HT-29 (cell line): Measurements from ENCODE around the gene ANKRD28. TPM values are rescaled to one million over a fixed set of nuclear protein-coding genes. Genes with fewer than 3 reads are reported as not detected.
A peak's percentile ranks its signal among the peaks of the same experiment; 100 is the strongest.
"Not testable (repeated sequence)": the region's sequence is repeated elsewhere in the genome, so short reads cannot be mapped to it uniquely, and the experiment has no call there.

Experiments used
- DNase-seq: peaks from one replicate; pipeline ENCODE4 v3.0.0-alpha.2; 2015; ENCODE audit warnings: low spot score
- small RNA-seq: library from RNA; depleted of rRNA; stranded (forward); fragments of <200 nt; gene quantifications from one replicate; pipeline ENCODE3, GENCODE V24; 2014
- total RNA-seq: library from RNA; depleted of rRNA; stranded (reverse); fragments of >200 nt; shearing (Covaris generic); gene quantifications from 2 replicates; pipeline ENCODE4 v1.2.3, GENCODE V29; 2014; rRNA removed

Gene ANKRD28
- total RNA-seq, 1 experiment from 2014 or later, result 21.4 TPM

DNA sequence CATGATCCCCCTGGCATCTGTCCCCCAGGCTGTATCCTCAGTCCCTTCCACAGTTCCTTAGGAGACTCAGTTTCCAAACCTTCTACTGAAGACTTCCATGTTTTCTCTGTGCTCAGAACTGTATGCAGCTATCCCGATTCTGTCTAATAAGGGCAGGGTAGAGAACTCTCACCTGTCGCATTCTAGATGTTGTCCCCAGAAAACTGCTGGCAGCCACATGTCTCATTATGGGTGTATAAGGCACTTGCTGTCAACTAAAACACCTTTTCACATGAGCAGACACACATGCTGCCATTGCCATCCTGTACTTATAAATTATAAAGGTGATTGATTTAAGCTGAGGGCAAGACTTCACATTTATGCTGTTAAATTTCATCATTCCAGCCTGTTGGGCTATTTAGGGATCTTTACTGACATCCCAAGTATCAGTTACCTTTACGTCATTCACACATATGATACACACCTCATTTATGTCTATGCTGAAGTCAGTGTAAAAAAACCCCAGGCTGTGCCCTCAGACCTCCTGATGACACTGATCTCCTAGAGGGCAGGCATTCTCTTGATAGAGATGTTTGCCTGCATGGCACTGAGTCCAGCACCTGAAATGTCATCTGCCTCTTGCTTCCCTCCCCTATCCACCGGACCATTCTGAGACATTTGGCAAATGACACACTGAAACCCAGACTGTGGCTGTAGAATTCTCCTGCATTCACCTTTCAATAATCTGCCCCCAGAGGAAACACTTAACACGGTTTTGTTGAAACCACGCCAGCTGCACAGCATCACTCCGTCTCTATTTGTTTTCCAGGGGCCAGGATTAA is 160.4 kb downstream of the ANKRD28 start:
- no peak for DNase-seq

DNA sequence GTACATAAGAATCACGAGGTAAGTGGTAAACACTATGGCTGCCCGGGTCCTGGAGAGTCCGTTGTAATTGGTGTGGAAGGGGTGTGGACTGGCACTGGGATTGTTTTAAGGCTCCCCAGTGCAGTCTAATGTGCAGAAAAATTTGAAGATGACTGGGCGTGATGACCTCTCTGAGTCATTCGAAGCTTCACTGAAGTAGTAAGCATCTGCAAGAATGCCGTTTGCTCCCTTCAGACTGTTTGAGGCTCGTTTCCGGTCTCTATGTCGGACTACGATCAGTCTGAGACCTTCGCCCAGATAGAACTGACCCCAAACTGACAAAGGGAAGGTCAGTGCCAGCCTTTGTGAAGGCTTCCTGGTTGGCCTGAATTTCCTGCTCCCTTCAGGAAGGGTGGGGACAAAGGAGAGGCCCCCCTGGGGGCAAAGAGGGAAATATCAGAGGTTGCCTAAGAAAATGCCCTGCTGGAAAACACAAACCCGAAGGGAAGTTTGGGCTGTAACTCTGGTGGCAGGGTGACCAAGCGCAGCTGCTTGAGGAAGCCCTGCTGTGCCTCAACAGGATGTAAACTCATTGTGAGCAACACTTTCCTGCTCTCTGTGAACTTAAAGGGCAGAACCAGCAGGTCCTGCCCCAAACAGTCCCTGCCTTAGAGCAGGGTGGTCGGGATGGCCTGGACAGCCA is 161.6 kb downstream of the ANKRD28 start:
- no peak for DNase-seq

DNA sequence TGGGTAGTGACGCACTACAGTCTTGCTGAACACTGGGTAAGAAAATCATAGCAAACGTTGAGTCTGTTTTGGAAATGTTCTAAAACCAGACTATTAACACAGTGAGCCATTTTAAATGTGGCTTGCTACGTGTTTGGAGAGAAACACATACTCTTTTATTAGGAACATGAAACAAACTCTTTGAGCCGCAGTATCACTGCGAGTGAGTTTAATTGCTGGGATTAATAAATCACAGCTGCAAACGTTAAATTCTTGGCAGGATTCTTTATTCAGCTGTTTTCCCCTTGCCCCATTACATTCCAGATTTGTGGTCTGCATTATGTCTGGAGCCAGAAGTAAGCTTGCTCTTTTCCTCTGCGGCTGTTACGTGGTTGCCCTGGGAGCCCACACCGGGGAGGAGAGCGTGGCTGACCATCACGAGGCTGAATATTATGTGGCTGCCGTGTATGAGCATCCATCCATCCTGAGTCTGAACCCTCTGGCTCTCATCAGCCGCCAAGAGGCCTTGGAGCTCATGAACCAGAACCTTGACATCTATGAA is 162.6 kb downstream of the ANKRD28 start:
- no peak for DNase-seq

DNA sequence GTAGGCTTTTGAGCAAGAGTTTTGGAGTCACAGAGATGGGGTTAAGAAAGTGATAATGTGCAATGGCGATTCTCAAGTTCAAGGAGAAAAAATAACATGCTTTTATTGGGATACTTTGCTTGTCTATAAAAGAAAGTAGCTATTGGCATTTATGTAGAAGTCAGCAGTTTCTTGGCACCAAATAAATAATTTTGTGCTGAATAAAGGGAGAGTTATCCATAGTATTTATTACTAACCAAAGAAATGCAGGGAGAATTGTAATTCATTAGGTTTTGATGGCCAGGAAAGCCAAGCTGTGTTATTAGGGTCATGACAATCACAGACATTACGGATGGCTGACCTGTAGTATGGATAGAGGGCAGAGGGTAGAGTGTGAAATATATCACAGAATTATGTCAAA is 163.1 kb downstream of the ANKRD28 start:
- DNase-seq, result no peak

DNA sequence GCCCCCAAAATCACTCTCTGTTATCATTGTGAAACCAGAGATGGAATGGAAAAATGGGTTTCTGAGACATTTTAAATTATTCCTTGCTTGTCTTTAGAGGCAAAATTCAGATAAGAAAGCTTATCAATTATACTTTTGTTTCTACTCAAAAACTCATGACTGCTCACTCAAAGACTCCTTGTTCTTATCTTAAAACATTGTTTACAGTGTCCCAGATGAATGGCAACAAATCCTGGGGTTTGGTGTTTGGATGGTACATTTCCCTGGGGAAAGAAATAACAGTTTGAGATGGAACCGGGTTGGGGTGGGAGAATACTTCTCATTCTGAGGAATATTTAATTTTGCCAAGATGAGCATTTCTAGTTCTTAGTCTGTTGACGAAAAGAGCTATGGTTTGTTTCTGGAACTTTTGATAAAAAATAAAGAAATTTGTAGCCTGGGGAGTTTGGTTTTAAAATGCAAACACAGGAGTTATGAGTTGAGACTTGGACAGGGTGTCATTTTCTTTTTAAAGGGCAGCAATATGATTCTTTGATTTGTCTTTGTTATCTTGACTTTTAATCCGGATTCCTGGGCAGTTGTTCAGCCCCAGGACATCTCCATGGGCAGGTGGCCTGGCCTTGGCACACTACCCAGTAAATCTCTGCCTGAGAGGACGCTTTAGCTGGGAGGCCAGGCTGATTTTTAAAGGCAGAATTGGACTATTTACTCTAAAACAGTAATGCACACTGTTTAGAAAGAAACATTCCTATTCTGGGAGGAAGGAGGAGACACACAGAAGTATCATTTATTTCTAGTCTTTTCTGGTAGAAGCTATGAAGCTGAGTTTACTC is 163.8 kb downstream of the ANKRD28 start:
- DNase-seq, result no peak

DNA sequence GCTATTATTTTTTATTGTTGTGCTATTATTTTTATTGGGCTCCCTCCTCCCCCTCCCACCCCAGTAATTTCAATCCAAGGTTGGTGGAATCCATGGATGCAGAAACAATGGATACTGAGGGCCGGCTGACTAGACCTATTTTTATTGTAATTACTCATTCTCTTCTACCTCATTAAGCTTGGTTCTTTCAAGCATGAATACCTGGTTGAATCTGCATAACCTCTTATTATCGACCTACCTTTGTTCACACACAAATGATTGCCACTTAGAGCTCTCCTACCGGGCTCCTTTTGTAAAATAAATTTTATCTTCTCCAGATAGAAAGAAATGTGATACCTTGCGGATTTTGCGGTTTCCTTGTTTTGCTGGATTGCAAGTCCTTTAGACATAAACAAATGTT is 164.6 kb downstream of the ANKRD28 start:
- DNase-seq, result no peak

GRCh38 chr3:15632212-15632580 is 165.6 kb downstream of the ANKRD28 start:
- no peak for DNase-seq

DNA sequence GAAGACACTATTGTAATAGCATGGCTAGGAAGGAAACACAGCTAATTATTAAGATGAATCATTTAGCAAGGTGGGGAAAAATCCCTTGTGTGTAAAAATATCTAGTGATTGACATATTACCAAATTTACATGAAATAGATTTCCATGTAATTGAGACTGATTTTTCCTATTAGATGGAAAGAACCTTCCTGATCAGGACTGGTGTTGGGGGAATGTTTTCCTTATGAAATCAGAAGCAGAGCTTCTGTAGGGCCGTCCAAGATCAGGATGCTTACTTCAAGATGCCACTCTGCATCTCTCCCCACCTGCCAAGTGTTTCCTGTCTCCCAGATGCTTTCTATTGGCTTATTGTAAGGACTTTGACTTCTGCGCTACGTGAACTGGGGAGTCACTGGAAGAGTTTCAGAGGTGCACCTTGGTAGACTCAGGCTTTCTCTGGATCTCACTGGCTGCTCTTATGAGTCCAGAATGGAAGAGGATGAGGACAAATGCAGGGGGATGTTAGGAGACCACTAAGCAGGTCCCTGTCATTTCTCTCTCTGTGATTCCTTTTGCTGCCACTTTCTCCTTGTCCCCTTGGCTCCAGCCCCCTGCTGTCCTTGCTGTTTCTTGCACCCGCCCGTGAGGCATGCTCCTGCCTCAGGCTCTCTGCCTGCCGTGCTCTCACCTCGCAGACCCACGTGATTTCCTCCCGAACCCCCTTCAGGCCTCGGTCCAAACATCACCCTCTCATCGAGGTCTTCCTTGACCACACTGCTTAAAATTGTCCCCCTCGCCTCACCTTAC is 166.2 kb downstream of the ANKRD28 start:
- no peak for DNase-seq

- DNase-seq, result no peak
Measured at GRCh38 chr3:15630646-15631350, 167.0 kb downstream of the ANKRD28 start.

GRCh38 chr3:15629860-15630597 is 167.8 kb downstream of the ANKRD28 start:
- peak; percentile 63 for DNase-seq

DNA sequence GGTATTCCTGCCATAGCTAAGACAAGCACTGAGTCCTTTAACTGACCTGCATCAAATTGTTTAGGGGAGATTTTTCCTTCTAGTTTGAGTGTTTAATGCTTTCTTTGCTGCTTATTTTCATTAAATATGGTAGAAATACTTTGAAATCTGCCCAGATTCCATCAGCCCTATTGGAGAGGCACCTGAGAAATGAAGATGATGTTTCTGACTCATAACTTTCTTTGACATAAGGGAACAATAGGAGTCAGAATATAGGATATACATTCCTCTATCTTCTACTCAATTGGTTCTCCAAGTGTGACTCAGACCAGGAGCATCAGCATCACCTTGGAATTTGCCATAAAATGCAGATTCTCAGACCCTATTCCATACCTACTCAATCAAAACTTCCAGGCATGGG is 168.8 kb downstream of the ANKRD28 start:
- no peak for DNase-seq

DNA sequence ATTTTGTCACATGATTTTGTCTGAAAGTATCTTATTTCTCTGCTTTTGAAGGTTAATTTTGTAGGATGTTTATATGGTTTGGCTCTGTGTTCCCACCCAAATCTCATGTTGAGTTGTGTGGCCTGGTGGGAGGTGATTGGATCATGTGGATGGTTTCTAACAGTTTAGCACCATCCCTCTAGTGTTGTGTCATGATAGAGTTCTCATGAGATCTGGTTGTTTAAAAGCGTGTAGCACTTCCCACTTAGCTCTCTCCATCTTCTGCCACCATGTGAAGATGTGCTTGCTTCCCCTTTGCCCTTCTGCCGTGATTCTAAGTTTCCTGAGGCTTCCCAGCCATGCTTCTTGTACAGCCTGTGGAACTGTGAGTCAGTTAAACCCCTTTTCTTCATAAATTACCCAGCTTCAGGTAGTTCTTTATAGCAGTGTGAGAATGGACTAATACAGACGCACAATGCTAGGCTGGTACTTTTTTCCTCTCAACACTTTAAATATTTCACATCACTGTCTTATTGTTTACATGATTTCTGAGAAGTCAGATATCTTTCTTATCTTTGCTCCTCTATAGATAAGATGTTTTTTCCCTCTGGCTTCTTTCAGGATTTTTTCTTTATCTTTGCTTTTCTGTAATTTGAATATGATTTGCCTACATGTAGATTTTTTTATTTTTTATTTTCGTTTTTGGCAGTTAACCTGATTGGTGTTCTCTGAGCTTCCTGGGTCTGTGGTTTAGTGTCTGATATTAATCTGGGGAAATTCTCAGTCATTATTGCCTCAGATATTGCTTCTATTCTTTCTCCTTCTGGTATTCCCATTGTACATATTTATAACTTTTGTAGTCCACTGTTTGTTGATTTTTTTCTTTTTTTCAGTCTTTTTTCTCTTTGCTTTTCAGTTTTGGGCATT is 174.0 kb downstream of the ANKRD28 start:
- DNase-seq, result no peak

DNA sequence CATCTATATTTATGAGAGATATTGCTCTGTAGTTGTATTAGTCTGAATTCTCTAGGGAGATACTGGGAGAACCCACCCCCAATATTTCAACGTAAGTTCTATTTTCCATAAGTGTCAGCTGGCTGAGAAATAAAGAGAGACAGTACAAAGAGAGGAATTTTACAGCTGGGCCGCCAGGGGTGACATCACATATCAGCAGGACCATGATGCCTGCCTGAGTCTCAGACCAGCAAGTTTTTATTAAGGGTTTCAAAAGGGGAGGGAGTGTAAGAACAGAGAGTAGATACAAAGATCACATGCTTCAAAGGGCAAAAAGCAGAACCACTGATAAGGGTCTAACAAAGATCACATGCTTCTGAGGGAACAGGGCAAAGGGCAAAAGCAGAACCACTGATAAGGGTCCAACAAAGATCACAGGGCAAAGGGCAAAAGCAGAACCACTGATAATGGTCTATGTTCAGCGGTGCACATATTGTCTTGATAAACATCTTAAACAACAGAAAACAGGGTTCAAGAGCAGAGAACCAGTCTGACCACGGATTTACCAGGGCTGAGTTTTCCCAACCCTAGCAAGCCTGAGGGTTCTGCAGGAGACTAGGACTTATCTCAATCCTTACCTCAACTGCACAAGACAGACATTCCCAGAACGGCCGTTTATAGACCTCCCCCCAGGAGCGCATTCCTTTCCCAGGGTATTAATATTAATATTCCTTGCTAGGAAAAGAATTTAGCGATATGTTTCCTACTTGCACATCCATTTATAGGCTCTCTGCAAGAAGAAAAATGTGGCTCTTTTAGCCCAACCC is 177.9 kb downstream of the ANKRD28 start:
- DNase-seq, result not testable (repeated sequence)

Small RNAs within 50 kb of the gene (small RNA-seq; reads per million reads assigned to genes)
- gene MIR3134 (not detected), gene RN7SL4P (not detected)

Other genes with a start within 250 kb of the ANKRD28 start
- gene HACL1, start 196.4 kb downstream of the ANKRD28 start, total RNA-seq, result 22.4 and 23.6 TPM in 2 replicates
- 12.3 and 17.4 TPM in 2 replicates for gene BTD, start 196.2 kb downstream of the ANKRD28 start, total RNA-seq